ENCODE measurements around the gene TMEM182.

The TMEM182 gene

GRCh38 chr2:102761763-102762162 is at the start of gene TMEM182:
TSS of gene TMEM182 (plus strand) at chr2:102762031. CDS start at chr2:102762218, 187 bp downstream.
- DNase-seq (ENCODE audit: low read depth): no peak

- DNase-seq (ENCODE audit: low read depth): no peak
Observed at GRCh38 chr2:102717308-102718018, 44.4 kb upstream of the TMEM182 start.

GRCh38 chr2:102718387-102719316 is 43.2 kb upstream of the TMEM182 start:
- no peak for DNase-seq (ENCODE audit: low read depth)

- no peak for DNase-seq (ENCODE audit: low read depth)
Observed at GRCh38 chr2:102724016-102724490, 37.8 kb upstream of the TMEM182 start.

GRCh38 chr2:102724553-102724952 is 37.3 kb upstream of the TMEM182 start:
- DNase-seq (ENCODE audit: low read depth): no peak

- DNase-seq (ENCODE audit: low read depth): no peak
Observed at GRCh38 chr2:102726128-102727087, 35.4 kb upstream of the TMEM182 start.

- no peak for DNase-seq (ENCODE audit: low read depth)
Observed at GRCh38 chr2:102735416-102736109, 26.3 kb upstream of the TMEM182 start.

- no peak for DNase-seq (ENCODE audit: low read depth)
Observed at GRCh38 chr2:102736110-102736409, 25.8 kb upstream of the TMEM182 start.

GRCh38 chr2:102736410-102737409 is 25.1 kb upstream of the TMEM182 start:
- peak; percentile 82 for DNase-seq (ENCODE audit: low read depth)

- DNase-seq (ENCODE audit: low read depth): no peak
Observed at GRCh38 chr2:102737431-102737830, 24.4 kb upstream of the TMEM182 start.

- no peak for DNase-seq (ENCODE audit: low read depth)
Observed at GRCh38 chr2:102743259-102743658, 18.6 kb upstream of the TMEM182 start.

GRCh38 chr2:102748107-102748506 is 13.7 kb upstream of the TMEM182 start:
- no peak for DNase-seq (ENCODE audit: low read depth)

GRCh38 chr2:102749938-102750337 is 11.9 kb upstream of the TMEM182 start:
- no peak for DNase-seq (ENCODE audit: low read depth)

GRCh38 chr2:102753563-102754159 is 8.2 kb upstream of the TMEM182 start:
- DNase-seq (ENCODE audit: low read depth): no peak

GRCh38 chr2:102754456-102755145 is 7.2 kb upstream of the TMEM182 start:
- no peak for DNase-seq (ENCODE audit: low read depth)

- no peak for DNase-seq (ENCODE audit: low read depth)
Observed at GRCh38 chr2:102755284-102755683, 6.5 kb upstream of the TMEM182 start.

- no peak for DNase-seq (ENCODE audit: low read depth)
Observed at GRCh38 chr2:102758439-102758838, 3.4 kb upstream of the TMEM182 start.

- no peak for DNase-seq (ENCODE audit: low read depth)
Observed at GRCh38 chr2:102764083-102764482, 2.3 kb downstream of the TMEM182 start.

- DNase-seq (ENCODE audit: low read depth): no peak
Observed at GRCh38 chr2:102765061-102765460, 3.2 kb downstream of the TMEM182 start.

All from activated T-cell treated with anti-CD3 and anti-CD28 coated beads for 1 hour (primary cell).